ENCODE results near the gene MET. TPM values are rescaled to one million over a fixed set of nuclear protein-coding genes. Genes with fewer than 3 reads are reported as not detected.
"Not testable (repeated sequence)": the region's sequence is repeated elsewhere in the genome, so short reads cannot be mapped to it uniquely, and the experiment has no call there.

Gene MET
- total and polyA plus RNA-seq, 2 of the 13 experiments (the other 11 are each of a cell fraction or from before 2014, with no cell fraction given): 21.8 to 31.5 TPM

DNA sequence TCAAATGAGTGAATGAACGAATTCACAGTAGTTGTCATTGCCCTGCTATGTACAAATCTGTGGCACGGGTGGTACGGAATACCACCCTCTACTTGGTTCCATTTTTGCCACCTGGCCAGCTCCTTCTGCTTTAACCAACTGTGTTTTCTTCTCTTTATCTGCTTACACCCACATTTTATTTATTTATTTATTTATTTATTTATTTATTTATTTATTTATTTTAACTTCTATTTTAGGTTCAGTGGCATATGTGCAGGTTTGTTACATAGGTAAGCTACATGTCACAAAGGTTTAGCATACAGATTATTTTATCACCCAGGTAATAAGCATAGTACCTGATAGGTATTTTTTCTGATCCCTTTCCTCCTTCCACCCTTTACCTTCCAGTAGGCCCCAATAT lies 148.2 kb downstream of the MET start (continued):
- TF ChIP-seq FOXK1 (CRISPR knock-in tag; IDR thresholded peaks at IDR 0.05; ENCODE audit: borderline replicate concordance, low read depth) (no peak), DMAP1 (CRISPR knock-in tag; IDR thresholded peaks at IDR 0.05) (no peak)

DNA sequence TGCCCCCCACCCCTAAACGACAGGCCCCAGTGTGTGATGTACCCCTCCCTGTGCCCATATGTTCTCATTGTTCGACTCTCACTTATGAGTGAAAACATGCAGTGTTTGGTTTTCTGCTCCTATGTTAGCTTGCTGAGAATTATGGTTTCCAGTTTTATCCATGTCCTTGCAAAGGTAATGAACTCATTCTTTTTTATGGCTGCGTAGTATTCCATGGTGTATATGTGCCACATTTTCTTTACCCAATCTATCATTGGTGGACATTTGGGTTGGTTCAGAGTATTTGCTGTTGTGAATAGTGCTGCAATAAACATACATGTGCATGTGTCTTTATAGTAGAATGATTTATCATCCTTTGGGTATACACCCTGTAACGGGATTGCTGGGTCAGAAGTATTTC lies 149.7 kb downstream of the MET start:
- intact Hi-C loops (cut with micrococcal nuclease; ENCODE audit: unreplicated experiment); DNase-seq (ENCODE audit: low spot score); H3K9ac ChIP-seq (ENCODE audit: insufficient read depth, low read depth, low read length); H2AFZ ChIP-seq (ENCODE audit: low read length); H3K27ac ChIP-seq (ENCODE audit: extremely low read length, insufficient read depth, low read length); H4K20me1 ChIP-seq (ENCODE audit: insufficient read depth, low read length); BruUV-seq (replicated peaks); H3K79me2 ChIP-seq (ENCODE audit: insufficient read depth, low read length); H3K27me3 ChIP-seq (ENCODE audit: control insufficient read depth in 1 of 2, insufficient read depth in 2 of 2, low read length in 2 of 2); H3K4me3 ChIP-seq (replicated peaks in 1 of 3; ENCODE audit: insufficient read depth in 1 of 3, low read depth in 2 of 3, low read length in 3 of 3); H3K9me3 ChIP-seq (ENCODE audit: low read length); H3K4me1 ChIP-seq (ENCODE audit: insufficient read depth, low read length); H3K36me3 ChIP-seq (replicated peaks in 1 of 2; ENCODE audit: control insufficient read depth in 1 of 2, insufficient read depth in 2 of 2, low read length in 2 of 2); POLR2A ChIA-PET; H3K4me2 ChIP-seq (ENCODE audit: low read depth, low read length); ATAC-seq; CTCF ChIA-PET (ENCODE audit: low intra/inter-chr PET ratio, low total read pairs): not testable (repeated sequence)
- in situ Hi-C loops (cut with HindIII; ENCODE audit: extremely low pct_ligation_motif_present, low pct_unique_long_range_greater_than_20kb): loop anchor here (25.0 kb wide), 1 partner anchor 659 kb away; no protein-coding TSS in a partner anchor
- FAIRE-seq: peak; percentile 28
- WGBS (ENCODE audit: low lambda C conversion rate): 93% methylated on average over 4 of the region's 4 CpGs

DNA sequence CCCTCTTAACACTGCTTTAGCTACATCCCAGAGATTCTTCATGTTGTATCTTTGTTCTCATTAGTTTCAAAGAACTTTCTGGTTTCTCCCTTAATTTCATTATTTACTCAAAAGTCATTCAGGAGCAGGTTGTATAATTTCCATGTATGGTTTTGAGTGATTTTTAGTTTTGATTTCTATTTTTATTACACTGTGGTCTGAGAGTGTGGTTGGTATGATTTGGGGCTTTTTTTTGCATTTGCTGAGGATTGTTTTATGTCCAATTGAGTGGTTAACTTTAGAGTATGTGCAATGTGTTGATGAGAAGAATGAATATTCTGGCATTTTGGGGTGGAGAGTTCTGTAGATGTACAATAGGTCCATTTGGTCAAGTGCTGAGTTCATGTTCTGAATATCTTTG lies 152.5 kb downstream of the MET start:
- ChIA-PET POLR2A (no interaction called here), CTCF (ENCODE audit: low intra/inter-chr PET ratio, low total read pairs) (no interaction called here)
- H3K79me2 ChIP-seq (ENCODE audit: insufficient read depth, low read length): peaks cover 4% of the 10 kb centered on the region
- no peaks in the 10 kb centered on the region for H3K27me3 ChIP-seq (ENCODE audit: control insufficient read depth in 1 of 2, insufficient read depth in 2 of 2, low read length in 2 of 2)
- no peak for FAIRE-seq
- in situ Hi-C loops (cut with HindIII; ENCODE audit: extremely low pct_ligation_motif_present, low pct_unique_long_range_greater_than_20kb): loop anchor here (25.0 kb wide), 1 partner anchor 662 kb away; no protein-coding TSS in a partner anchor
- intact Hi-C loops (cut with micrococcal nuclease; ENCODE audit: unreplicated experiment): no loop called here
- no peaks in the 10 kb centered on the region for H3K9me3 ChIP-seq (ENCODE audit: low read length)
- TF ChIP-seq ZNF7 (CRISPR knock-in tag; IDR thresholded peaks at IDR 0.05): no peak
- TF ChIP-seq SMAD3 (CRISPR knock-in tag; IDR thresholded peaks at IDR 0.05): no peak
- no peak for TF ChIP-seq ZNF550 (CRISPR knock-in tag; IDR thresholded peaks at IDR 0.05; ENCODE audit: borderline replicate concordance)
- TF ChIP-seq SOX13 (IDR thresholded peaks at IDR 0.05): no peak
- TF ChIP-seq SOX13 (CRISPR knock-in tag; conservative IDR thresholded peaks at IDR 0.05 in 1 of 2, IDR thresholded peaks at IDR 0.05 in 1 of 2): no peak
- TF ChIP-seq SIX4 (CRISPR knock-in tag; IDR thresholded peaks at IDR 0.05): no peak
- TF ChIP-seq, protein P1, sequence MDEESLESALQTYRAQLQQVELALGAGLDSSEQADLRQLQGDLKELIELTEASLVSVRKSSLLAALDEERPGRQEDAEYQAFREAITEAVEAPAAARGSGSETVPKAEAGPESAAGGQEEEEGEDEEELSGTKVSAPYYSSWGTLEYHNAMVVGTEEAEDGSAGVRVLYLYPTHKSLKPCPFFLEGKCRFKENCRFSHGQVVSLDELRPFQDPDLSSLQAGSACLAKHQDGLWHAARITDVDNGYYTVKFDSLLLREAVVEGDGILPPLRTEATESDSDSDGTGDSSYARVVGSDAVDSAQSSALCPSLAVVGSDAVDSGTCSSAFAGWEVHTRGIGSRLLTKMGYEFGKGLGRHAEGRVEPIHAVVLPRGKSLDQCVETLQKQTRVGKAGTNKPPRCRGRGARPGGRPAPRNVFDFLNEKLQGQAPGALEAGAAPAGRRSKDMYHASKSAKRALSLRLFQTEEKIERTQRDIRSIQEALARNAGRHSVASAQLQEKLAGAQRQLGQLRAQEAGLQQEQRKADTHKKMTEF (CRISPR knock-in tag; IDR thresholded peaks at IDR 0.05): no peak
- TF ChIP-seq ZNF569 (CRISPR knock-in tag; IDR thresholded peaks at IDR 0.05; ENCODE audit: borderline replicate concordance): no peak
- TF ChIP-seq CENPX (CRISPR knock-in tag; IDR thresholded peaks at IDR 0.05): no peak
- TF ChIP-seq PRPF4 (IDR thresholded peaks at IDR 0.05; ENCODE audit: low read depth, low read length, poor library complexity, severe bottlenecking): no peak
- TF ChIP-seq ZFAT (CRISPR knock-in tag; conservative IDR thresholded peaks at IDR 0.05): no peak
- TF ChIP-seq, protein P2, sequence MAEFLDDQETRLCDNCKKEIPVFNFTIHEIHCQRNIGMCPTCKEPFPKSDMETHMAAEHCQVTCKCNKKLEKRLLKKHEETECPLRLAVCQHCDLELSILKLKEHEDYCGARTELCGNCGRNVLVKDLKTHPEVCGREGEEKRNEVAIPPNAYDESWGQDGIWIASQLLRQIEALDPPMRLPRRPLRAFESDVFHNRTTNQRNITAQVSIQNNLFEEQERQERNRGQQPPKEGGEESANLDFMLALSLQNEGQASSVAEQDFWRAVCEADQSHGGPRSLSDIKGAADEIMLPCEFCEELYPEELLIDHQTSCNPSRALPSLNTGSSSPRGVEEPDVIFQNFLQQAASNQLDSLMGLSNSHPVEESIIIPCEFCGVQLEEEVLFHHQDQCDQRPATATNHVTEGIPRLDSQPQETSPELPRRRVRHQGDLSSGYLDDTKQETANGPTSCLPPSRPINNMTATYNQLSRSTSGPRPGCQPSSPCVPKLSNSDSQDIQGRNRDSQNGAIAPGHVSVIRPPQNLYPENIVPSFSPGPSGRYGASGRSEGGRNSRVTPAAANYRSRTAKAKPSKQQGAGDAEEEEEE (CRISPR knock-in tag; IDR thresholded peaks at IDR 0.05; ENCODE audit: borderline replicate concordance): no peak
- TF ChIP-seq ZBTB7A (CRISPR knock-in tag; IDR thresholded peaks at IDR 0.05): no peak
- TF ChIP-seq, protein P3, sequence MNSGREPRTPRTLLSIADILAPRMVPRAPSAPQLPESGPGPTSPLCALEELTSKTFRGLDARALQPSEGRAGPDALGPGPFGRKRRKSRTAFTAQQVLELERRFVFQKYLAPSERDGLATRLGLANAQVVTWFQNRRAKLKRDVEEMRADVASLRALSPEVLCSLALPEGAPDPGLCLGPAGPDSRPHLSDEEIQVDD (CRISPR knock-in tag; IDR thresholded peaks at IDR 0.05; ENCODE audit: borderline replicate concordance): no peak
- no peaks in the 10 kb centered on the region for H3K36me3 ChIP-seq (replicated peaks in 1 of 2; ENCODE audit: control insufficient read depth in 1 of 2, insufficient read depth in 2 of 2, low read length in 2 of 2)
- no peak overlapping the region for H2AFZ ChIP-seq (ENCODE audit: low read length)
- no peaks in the 10 kb centered on the region for H3K4me1 ChIP-seq (ENCODE audit: insufficient read depth, low read length)
- H3K4me3 ChIP-seq (replicated peaks in 1 of 3; ENCODE audit: insufficient read depth in 1 of 3, low read depth in 2 of 3, low read length in 3 of 3): no peak overlapping the region
- no TSS peak for BruUV-seq (replicated peaks)
- no peak for DNase-seq (ENCODE audit: low spot score)
- no peak overlapping the region for H3K4me2 ChIP-seq (ENCODE audit: low read depth, low read length)
- no peak overlapping the region for H3K27ac ChIP-seq (ENCODE audit: extremely low read length, insufficient read depth, low read length)
- H3K9ac ChIP-seq (ENCODE audit: insufficient read depth, low read depth, low read length): no peak overlapping the region
- H4K20me1 ChIP-seq (ENCODE audit: insufficient read depth, low read length): no peaks in the 10 kb centered on the region
- ATAC-seq: no peak

All from HepG2 (cell line).